Measurements from ENCODE around the gene CXCR6.

The CXCR6 gene

GRCh38 chr3:45966950-45967640, 23.8 kb downstream of the CXCR6 start:
- no peak overlapping the region for H3K27ac Mint-ChIP-seq
- H3K4me1 Mint-ChIP-seq = peaks cover 95% of the 10 kb centered on the region
- H3K4me3 Mint-ChIP-seq = no peak overlapping the region
- no peak for ATAC-seq
- no peaks in the 10 kb centered on the region for H3K27me3 Mint-ChIP-seq
- no peak for DNase-seq
- H3K9me3 Mint-ChIP-seq = no peaks in the 10 kb centered on the region

- H3K27ac Mint-ChIP-seq = peak overlapping the region in 1 of 2 donors; percentile 59
- no peak for DNase-seq
These were observed 24.5 kb downstream of the CXCR6 start for GRCh38 chr3:45967724-45968123.

GRCh38 chr3:45968149-45968548, 24.9 kb downstream of the CXCR6 start:
- peak overlapping the region in 1 of 2 donors; percentile 22 for H3K4me3 Mint-ChIP-seq
- H3K27ac Mint-ChIP-seq = peak overlapping the region in 1 of 2 donors; percentile 66
- no peak for ATAC-seq
- no peaks in the 10 kb centered on the region for H3K27me3 Mint-ChIP-seq
- no peaks in the 10 kb centered on the region for H3K9me3 Mint-ChIP-seq
- DNase-seq = no peak
- peaks cover 95% of the 10 kb centered on the region for H3K4me1 Mint-ChIP-seq

More at GRCh38 chr3:45967724-45968123, 24.5 kb downstream of the CXCR6 start:
- Mint-ChIP-seq H3K27me3 (no peaks in the 10 kb centered on the region), H3K9me3 (no peaks in the 10 kb centered on the region), H3K4me3 (no peak overlapping the region), H3K4me1 (peaks cover 95% of the 10 kb centered on the region)
- ATAC-seq = no peak

- ATAC-seq (no peak), DNase-seq (no peak)
- no peaks in the 10 kb centered on the region for H3K9me3 Mint-ChIP-seq
- H3K27ac Mint-ChIP-seq = no peak overlapping the region
- H3K4me1 Mint-ChIP-seq = peaks cover 90% of the 10 kb centered on the region
- no peaks in the 10 kb centered on the region for H3K27me3 Mint-ChIP-seq
- H3K4me3 Mint-ChIP-seq = no peak overlapping the region
These were observed 25.4 kb downstream of the CXCR6 start for GRCh38 chr3:45968706-45969105.

GRCh38 chr3:45969116-45969515, 25.9 kb downstream of the CXCR6 start:
- no peak overlapping the region for H3K27ac Mint-ChIP-seq
- DNase-seq (no peak), ATAC-seq (no peak)
- no peaks in the 10 kb centered on the region for H3K9me3 Mint-ChIP-seq
- H3K27me3 Mint-ChIP-seq = no peaks in the 10 kb centered on the region
- no peak overlapping the region for H3K4me3 Mint-ChIP-seq
- H3K4me1 Mint-ChIP-seq = peaks cover 86% of the 10 kb centered on the region

- ATAC-seq (no peak), DNase-seq (no peak)
- Mint-ChIP-seq H3K27me3 (no peaks in the 10 kb centered on the region), H3K4me3 (no peak overlapping the region), H3K4me1 (peaks cover 82% of the 10 kb centered on the region), H3K9me3 (no peaks in the 10 kb centered on the region), H3K27ac (no peak overlapping the region)
These were observed 26.7 kb downstream of the CXCR6 start for GRCh38 chr3:45969953-45970352.

- Mint-ChIP-seq H3K4me3 (peak overlapping the region in 1 of 2 donors; percentile 24), H3K27ac (no peak overlapping the region), H3K4me1 (peaks cover 82% of the 10 kb centered on the region), H3K9me3 (no peaks in the 10 kb centered on the region), H3K27me3 (no peaks in the 10 kb centered on the region)
- DNase-seq (no peak), ATAC-seq (peak; percentile 58)
These were observed 29.5 kb downstream of the CXCR6 start for GRCh38 chr3:45972534-45973402.

GRCh38 chr3:45974686-45975085, 31.4 kb downstream of the CXCR6 start:
- no peaks in the 10 kb centered on the region for H3K27me3 Mint-ChIP-seq
- no peak for ATAC-seq
- H3K4me3 Mint-ChIP-seq = no peak overlapping the region
- DNase-seq = no peak
- H3K9me3 Mint-ChIP-seq = peaks cover 0 to 5% of the 10 kb centered on the region in 2 donors
- peaks cover 83% of the 10 kb centered on the region for H3K4me1 Mint-ChIP-seq
- H3K27ac Mint-ChIP-seq = peak overlapping the region in 1 of 2 donors; percentile 3

GRCh38 chr3:45975686-45976085, 32.4 kb downstream of the CXCR6 start:
- Mint-ChIP-seq H3K4me3 (peak overlapping the region in 1 of 2 donors; percentile 41), H3K27me3 (no peaks in the 10 kb centered on the region), H3K27ac (peak overlapping the region in 1 of 2 donors; percentile 42), H3K4me1 (peaks cover 83% of the 10 kb centered on the region), H3K9me3 (peaks cover 0 to 5% of the 10 kb centered on the region in 2 donors)
- no peak for DNase-seq
- ATAC-seq = no peak

GRCh38 chr3:45976191-45977091, 33.2 kb downstream of the CXCR6 start:
- Mint-ChIP-seq H3K4me3 (peak overlapping the region; percentile 41 to 55), H3K4me1 (peaks cover 88% of the 10 kb centered on the region), H3K9me3 (peaks cover 0 to 5% of the 10 kb centered on the region in 2 donors), H3K27ac (no peak overlapping the region), H3K27me3 (no peaks in the 10 kb centered on the region)
- peak; percentile 10 for ATAC-seq
- no peak for DNase-seq

- Mint-ChIP-seq H3K27ac (peak overlapping the region; percentile 65 to 95), H3K27me3 (no peaks in the 10 kb centered on the region), H3K9me3 (peaks cover 0 to 5% of the 10 kb centered on the region in 2 donors), H3K4me1 (peaks cover 82% of the 10 kb centered on the region), H3K4me3 (peak overlapping the region; percentile 79 to 90)
- DNase-seq = peak in 1 of 2 donors; percentile 71
- peak; percentile 62 for ATAC-seq
These were observed 34.9 kb downstream of the CXCR6 start for GRCh38 chr3:45978006-45978761.

GRCh38 chr3:45979378-45979777, 36.1 kb downstream of the CXCR6 start:
- Mint-ChIP-seq H3K27ac (peak overlapping the region; percentile 2 to 94), H3K9me3 (peaks cover 0 to 5% of the 10 kb centered on the region in 2 donors), H3K27me3 (no peaks in the 10 kb centered on the region), H3K4me3 (peak overlapping the region; percentile 61 to 79), H3K4me1 (peaks cover 93% of the 10 kb centered on the region)
- ATAC-seq (no peak), DNase-seq (no peak)

- no peak overlapping the region for H3K27ac Mint-ChIP-seq
- ATAC-seq = peak; percentile 74
- DNase-seq = no peak
- peaks cover 91% of the 10 kb centered on the region for H3K4me1 Mint-ChIP-seq
- peaks cover 0 to 5% of the 10 kb centered on the region in 2 donors for H3K9me3 Mint-ChIP-seq
- H3K27me3 Mint-ChIP-seq = no peaks in the 10 kb centered on the region
- H3K4me3 Mint-ChIP-seq = peak overlapping the region; percentile 61 to 79
These were observed 37.1 kb downstream of the CXCR6 start for GRCh38 chr3:45980229-45980813.

- ATAC-seq (no peak), DNase-seq (no peak)
- Mint-ChIP-seq H3K27ac (no peak overlapping the region), H3K4me1 (peaks cover 90% of the 10 kb centered on the region), H3K27me3 (no peaks in the 10 kb centered on the region), H3K9me3 (peaks cover 0 to 5% of the 10 kb centered on the region in 2 donors), H3K4me3 (peak overlapping the region; percentile 56 to 61)
These were observed 37.6 kb downstream of the CXCR6 start for GRCh38 chr3:45980819-45981218.

Data from stimulated activated naive CD8-positive, alpha-beta T cell treated with anti-CD3 and anti-CD28 coated beads, Interleukin-15, amount 100 ng/mL, for 72 hours (primary cell).